OCI-LY7 (cell line): ENCODE results near the gene AXL.

Experiments
- EZH2phosphoT487 ChIP-seq: fragments of 200-600 bp; sonication (generic); IDR thresholded peaks from 2 replicates; pipeline ENCODE4 v1.6.1; 2018; ENCODE audit warnings: low read depth, borderline replicate concordance, mild to moderate bottlenecking, mixed run types, antibody characterized with exemption, low read length, moderate library complexity, mixed read lengths
- TF ChIP-seq, protein P1 (sequence below): fragments of 200-600 bp; sonication (generic); conservative IDR thresholded peaks from 2 replicates; pipeline ENCODE4 v1.5.1; 2014; ENCODE audit warnings: mild to moderate bottlenecking, antibody characterized with exemption, low read length, moderate library complexity, mixed read lengths

DNA sequence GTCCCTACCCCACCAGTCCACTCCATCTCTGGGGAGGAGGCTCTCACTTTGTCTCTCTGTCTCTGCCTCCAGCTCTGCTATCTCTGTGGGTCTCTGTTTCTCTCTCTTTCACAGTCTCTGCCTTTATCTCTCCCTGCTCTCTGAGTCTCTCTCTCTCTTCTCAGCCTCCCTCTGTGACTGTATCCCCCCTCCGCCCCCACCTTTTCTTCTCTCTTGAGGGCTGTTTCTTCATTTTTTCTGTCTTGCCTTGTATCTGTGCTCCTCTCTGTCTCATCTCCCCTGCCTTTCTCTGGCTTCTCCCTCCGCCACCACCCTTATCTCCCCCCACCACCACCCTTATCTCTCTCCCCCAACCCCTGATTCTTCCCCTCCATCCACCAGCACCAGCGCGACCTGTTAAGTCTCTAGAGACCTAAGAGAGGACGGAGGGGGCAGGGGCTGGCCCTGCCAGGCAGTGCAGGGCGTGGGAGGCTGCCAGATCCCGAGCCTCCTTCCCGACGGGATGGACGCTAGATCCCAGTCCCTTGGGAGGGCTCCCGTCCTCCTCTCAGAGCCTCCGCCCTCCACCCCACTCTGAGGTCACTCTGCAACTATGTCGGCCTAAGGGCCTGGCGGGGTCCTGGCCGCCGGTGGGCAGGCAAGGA, 1.0 kb downstream of the AXL start:
- TF ChIP-seq, protein P1, sequence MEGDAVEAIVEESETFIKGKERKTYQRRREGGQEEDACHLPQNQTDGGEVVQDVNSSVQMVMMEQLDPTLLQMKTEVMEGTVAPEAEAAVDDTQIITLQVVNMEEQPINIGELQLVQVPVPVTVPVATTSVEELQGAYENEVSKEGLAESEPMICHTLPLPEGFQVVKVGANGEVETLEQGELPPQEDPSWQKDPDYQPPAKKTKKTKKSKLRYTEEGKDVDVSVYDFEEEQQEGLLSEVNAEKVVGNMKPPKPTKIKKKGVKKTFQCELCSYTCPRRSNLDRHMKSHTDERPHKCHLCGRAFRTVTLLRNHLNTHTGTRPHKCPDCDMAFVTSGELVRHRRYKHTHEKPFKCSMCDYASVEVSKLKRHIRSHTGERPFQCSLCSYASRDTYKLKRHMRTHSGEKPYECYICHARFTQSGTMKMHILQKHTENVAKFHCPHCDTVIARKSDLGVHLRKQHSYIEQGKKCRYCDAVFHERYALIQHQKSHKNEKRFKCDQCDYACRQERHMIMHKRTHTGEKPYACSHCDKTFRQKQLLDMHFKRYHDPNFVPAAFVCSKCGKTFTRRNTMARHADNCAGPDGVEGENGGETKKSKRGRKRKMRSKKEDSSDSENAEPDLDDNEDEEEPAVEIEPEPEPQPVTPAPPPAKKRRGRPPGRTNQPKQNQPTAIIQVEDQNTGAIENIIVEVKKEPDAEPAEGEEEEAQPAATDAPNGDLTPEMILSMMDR = no peak
- TF ChIP-seq EZH2phosphoT487 = no peak
